ENCODE results near the gene ABCC10.
"Not testable (repeated sequence)": the region's sequence is repeated elsewhere in the genome, so short reads cannot be mapped to it uniquely, and the experiment has no call there.

The ABCC10 gene

DNA sequence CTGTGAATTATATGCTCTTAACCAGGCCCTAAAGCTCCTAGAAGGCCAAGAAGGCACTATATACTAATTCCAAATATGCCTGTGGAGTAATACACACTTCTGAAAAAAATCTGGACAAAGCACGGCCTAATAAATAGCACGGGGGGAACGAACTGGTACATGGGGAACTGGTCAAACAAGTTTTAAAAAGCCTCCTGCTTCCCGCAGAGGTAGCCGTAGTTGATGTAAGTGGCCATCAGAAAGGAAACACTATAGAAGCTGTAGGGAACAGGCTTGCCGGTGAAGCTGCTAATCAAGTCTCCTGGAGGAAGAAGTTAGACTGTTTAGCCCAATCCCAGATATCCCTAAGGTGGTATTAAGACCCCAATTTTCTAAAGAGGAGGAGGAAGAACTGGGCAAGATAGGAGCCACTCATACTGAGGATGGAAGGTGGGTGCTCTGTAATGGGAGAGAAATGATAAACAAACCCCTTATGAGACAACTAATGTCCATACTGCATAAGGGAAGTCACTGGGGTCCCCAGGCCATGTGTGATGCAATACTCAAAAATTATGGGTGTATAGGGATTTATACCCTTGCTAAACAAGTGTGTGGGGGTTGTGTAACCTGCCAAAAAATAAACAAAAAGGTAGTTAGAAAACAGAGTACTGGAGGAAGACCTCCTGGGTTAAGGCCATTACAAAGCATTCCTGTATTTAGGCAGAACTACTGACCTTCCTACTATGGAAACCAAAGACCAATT is 30.8 kb upstream of the ABCC10 start:
- H3K4me1 Mint-ChIP-seq: peaks cover 22% of the 10 kb centered on the region
- H3K4me3 Mint-ChIP-seq: no peak overlapping the region
- no peaks in the 10 kb centered on the region for H3K9me3 Mint-ChIP-seq
- no peak overlapping the region for H3K27ac Mint-ChIP-seq
- no peaks in the 10 kb centered on the region for H3K36me3 Mint-ChIP-seq (ENCODE audit: low read depth)
- DNase-seq (no peak), ATAC-seq (no peak)
- peaks cover 13% of the 10 kb centered on the region for H3K27me3 Mint-ChIP-seq

DNA sequence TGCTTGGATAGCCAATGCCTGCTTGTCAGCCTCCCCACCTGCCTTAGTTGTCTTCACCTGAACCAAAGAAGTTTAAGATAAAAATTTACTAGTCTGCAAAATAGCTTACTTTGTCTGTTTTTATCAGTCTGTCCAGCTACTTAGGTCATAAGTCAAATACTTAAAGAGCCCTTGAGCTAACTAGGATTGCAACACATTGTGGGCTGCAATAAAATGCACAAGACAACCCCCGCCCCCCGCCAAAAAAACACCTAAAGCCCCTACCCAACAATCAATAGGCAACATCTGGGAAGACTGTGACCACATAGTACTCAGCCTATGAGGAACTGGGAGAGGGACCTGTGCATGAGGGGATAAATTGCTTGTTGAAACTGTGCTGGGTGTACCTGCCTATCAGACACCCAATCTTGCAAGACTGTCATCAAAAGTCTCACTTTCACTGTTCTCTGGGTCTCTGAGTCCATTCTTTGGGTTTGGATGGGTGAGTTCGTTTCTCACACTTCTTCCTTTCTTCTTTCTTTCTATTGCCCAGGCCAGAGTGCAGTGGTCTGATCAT is 27.3 kb upstream of the ABCC10 start:
- DNase-seq (no peak), ATAC-seq (no peak)
- Mint-ChIP-seq H3K27ac (no peak overlapping the region), H3K27me3 (peaks cover 11% of the 10 kb centered on the region), H3K36me3 (ENCODE audit: low read depth) (no peaks in the 10 kb centered on the region), H3K4me3 (no peak overlapping the region), H3K4me1 (peaks cover 2% of the 10 kb centered on the region), H3K9me3 (no peaks in the 10 kb centered on the region)

DNA sequence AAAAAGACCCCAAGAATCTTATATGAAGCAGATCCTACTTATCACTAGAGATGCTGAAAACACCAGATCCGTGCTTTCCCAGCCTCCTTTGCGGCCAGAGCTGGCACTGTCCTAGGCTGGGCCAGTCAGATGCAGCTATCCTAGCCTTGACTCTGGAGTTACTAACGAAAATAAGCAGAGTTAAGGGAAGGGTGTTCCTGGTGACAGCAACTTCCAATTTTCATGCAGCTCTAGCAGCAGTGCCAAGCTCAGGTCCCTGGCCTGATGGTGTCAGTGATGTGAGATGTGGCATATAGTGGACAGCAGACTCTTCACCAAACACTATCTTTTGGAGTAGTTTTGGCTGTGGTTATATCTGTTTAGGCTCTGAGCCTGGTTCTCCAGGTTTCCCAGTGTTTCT is 25.6 kb upstream of the ABCC10 start:
- Mint-ChIP-seq H3K9me3 (no peaks in the 10 kb centered on the region), H3K27me3 (peaks cover 15% of the 10 kb centered on the region), H3K4me3 (no peak overlapping the region), H3K4me1 (peaks cover 2% of the 10 kb centered on the region), H3K36me3 (ENCODE audit: low read depth) (no peaks in the 10 kb centered on the region), H3K27ac (no peak overlapping the region)
- DNase-seq (no peak), ATAC-seq (no peak)

DNA sequence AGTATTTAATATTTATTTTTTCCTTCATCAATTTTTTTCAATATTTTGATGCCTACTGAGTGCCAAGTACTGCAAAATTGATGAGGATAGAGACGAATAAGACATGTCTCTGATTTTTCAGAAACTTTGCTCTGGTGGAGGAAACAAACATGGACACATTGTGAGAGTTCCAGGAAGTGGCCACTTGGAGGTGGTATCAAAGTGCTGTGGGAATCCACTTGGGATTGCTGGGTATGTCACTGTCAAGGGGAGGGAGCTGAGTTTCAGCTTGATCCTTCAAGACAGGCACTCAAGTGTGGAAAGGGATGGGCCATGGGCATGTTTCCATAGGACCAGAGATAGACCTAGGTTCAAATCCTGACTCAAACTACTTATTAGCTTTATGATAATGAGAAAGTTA is 24.5 kb upstream of the ABCC10 start:
- DNase-seq: no peak
- Mint-ChIP-seq H3K9me3 (no peaks in the 10 kb centered on the region), H3K27me3 (peaks cover 15% of the 10 kb centered on the region), H3K4me3 (no peak overlapping the region), H3K27ac (no peak overlapping the region), H3K36me3 (ENCODE audit: low read depth) (no peaks in the 10 kb centered on the region), H3K4me1 (peaks cover 1% of the 10 kb centered on the region)
- no peak for ATAC-seq

DNA sequence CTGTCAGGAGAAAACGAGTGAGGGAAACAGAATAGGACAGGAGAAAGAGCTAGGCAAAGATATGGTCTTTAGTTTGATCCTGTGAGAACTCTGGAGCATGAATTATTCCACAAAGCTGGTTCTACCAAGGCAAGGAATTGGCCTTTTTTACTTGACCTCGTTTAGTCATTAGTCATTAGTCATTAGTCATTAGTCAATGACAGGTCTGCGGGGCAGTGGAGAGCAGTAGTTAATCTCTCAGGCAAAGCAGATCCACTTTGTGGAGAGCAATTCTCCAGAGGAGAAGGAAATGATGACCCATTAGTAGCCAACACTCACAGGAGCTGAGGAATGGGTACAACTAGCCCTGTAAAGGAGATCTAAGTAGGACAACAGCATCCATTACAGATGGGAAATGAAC is 22.0 kb upstream of the ABCC10 start:
- H3K36me3 Mint-ChIP-seq (ENCODE audit: low read depth): no peaks in the 10 kb centered on the region
- no peaks in the 10 kb centered on the region for H3K4me1 Mint-ChIP-seq
- peaks cover 17% of the 10 kb centered on the region for H3K27me3 Mint-ChIP-seq
- no peak overlapping the region for H3K27ac Mint-ChIP-seq
- DNase-seq: no peak
- ATAC-seq: no peak
- H3K4me3 Mint-ChIP-seq: no peak overlapping the region
- no peaks in the 10 kb centered on the region for H3K9me3 Mint-ChIP-seq

DNA sequence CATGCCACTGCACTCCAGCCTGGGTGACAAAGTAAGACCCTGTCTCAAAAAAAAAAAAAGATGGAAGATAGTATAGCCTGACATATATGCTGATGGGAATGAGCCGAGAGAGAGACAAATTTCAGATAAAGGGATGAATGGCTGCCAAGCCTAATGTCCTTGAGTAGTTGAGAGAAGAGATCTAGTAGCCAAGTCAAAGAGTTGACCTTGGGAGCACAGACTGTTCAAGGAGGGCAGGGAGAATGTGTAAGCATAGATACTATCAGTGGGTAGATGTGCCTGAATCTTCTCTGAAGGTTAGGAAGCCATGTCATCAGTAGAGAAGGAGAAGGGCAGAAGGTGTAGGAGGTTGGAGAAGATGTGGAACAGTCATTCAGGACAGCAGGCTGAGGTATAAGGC is 20.0 kb upstream of the ABCC10 start:
- H3K27me3 Mint-ChIP-seq: peaks cover 15% of the 10 kb centered on the region
- H3K4me3 Mint-ChIP-seq: no peak overlapping the region
- H3K36me3 Mint-ChIP-seq (ENCODE audit: low read depth): no peaks in the 10 kb centered on the region
- no peaks in the 10 kb centered on the region for H3K9me3 Mint-ChIP-seq
- DNase-seq: no peak
- no peaks in the 10 kb centered on the region for H3K4me1 Mint-ChIP-seq
- no peak overlapping the region for H3K27ac Mint-ChIP-seq
- ATAC-seq: no peak

DNA sequence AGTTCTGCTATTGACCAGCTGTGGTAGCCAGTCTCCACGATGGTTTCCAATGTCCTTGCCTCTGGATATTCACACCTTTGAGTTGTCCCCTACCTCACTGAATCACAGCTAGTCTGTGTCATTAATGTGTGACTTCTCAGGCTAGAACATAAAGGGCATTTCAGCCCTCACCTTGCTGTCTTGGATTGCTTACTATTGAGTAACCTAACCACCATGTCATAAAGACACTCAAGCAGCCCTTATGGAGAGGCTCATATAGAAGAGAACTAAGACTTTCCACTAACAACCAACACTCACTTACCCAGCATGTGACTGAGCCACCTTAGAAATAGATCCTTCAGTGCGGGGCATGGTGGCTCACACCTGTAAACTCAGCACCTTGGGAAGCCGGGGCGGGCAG is 19.1 kb upstream of the ABCC10 start:
- peaks cover 15% of the 10 kb centered on the region for H3K27me3 Mint-ChIP-seq
- H3K27ac Mint-ChIP-seq: no peak overlapping the region
- no peaks in the 10 kb centered on the region for H3K36me3 Mint-ChIP-seq (ENCODE audit: low read depth)
- DNase-seq (no peak), ATAC-seq (no peak)
- no peaks in the 10 kb centered on the region for H3K4me1 Mint-ChIP-seq
- H3K9me3 Mint-ChIP-seq: no peaks in the 10 kb centered on the region
- no peak overlapping the region for H3K4me3 Mint-ChIP-seq

DNA sequence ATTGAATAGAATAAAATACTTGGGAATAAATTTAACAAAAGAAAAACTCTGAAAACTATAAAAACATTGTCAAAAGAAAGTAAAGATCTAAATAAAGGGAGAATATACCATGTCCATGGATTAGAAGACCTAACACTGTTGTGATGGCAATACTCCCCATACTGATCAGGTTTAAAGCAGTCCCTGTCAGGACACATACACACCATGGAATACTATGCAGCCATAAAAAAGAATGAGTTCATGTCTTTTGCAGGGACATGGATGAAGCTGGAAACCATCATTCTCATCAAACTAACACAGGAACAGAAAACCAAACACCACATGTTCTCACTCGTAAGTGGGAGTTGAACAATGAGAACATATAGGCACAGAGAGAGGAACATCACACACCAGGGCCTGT is 16.6 kb upstream of the ABCC10 start:
- H3K27me3 Mint-ChIP-seq, DNase-seq: not testable (repeated sequence)

DNA sequence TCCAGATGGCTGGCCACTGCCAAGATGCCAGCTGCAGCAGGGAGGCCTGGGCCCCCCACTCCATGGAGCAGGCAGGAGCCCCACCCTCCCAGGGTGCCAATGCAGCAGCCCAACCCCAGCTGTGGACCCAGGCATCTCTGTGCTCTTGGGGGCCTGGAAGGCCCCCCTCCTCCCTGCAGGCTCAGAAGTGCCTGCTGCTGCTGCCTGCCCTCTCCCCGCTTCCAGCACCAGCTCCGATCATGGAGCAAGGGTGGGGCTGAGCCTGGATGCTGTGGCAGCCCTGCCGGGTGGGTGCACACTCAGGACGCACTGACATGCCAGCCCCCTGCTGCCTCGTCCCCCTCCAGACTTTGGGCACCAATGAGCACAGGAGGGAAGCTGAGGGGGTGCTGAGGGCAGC is 14.8 kb upstream of the ABCC10 start:
- H3K4me3 Mint-ChIP-seq: no peak overlapping the region
- DNase-seq (no peak), ATAC-seq (no peak)
- H3K27ac Mint-ChIP-seq: no peak overlapping the region
- H3K36me3 Mint-ChIP-seq (ENCODE audit: low read depth): no peaks in the 10 kb centered on the region
- H3K9me3 Mint-ChIP-seq: no peaks in the 10 kb centered on the region
- H3K27me3 Mint-ChIP-seq: peaks cover 6% of the 10 kb centered on the region
- no peaks in the 10 kb centered on the region for H3K4me1 Mint-ChIP-seq

More for the DNA sequence above, 16.6 kb upstream of the ABCC10 start:
- H3K4me3 Mint-ChIP-seq; H3K27ac Mint-ChIP-seq; H3K9me3 Mint-ChIP-seq; H3K4me1 Mint-ChIP-seq; H3K36me3 Mint-ChIP-seq (ENCODE audit: low read depth); ATAC-seq: not testable (repeated sequence)

DNA sequence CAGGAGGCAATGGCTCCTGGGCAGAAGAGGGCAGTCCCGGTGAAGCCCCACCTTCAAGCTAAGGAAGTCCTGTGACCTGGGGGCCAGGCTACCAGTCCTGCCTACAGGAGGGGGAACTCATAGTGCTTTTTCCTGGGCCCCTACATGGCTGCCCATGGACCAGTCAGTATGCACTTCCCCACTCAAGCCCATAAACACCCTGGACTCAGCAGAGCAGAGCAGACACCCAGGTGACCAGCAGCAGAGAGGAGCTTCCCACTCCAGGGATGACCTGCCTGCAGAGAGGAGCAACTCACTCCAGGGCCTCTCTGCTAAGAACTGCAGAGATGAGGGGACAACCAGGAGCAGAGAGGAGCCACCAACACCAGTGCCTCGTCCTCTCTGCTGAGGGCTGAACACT is 14.3 kb upstream of the ABCC10 start:
- ATAC-seq: no peak

DNA sequence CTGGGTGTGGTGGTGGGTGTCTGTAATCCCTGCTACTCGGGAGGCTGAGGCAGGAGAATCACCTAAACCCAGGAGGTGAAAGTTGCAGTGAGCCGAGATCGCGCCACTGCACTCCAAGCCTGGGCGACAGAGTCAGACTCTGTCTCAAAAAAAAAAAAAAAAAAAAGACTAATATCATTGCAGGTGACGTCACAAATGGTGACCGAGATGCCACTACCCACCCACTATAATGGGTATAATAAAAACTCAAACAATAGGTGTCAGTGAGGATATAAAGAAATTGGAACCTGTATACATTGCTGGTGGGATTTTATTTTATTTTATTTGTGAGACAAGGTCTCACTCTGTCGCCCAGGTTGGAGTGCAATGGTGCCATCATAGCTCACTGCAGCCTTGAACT is 12.1 kb upstream of the ABCC10 start:
- H3K9me3 Mint-ChIP-seq; H3K27ac Mint-ChIP-seq; H3K4me1 Mint-ChIP-seq; H3K36me3 Mint-ChIP-seq (ENCODE audit: low read depth); DNase-seq; H3K4me3 Mint-ChIP-seq; ATAC-seq; H3K27me3 Mint-ChIP-seq: not testable (repeated sequence)

More for the DNA sequence above, 14.3 kb upstream of the ABCC10 start:
- no peak for DNase-seq
- H3K4me3 Mint-ChIP-seq: no peak overlapping the region
- no peaks in the 10 kb centered on the region for H3K9me3 Mint-ChIP-seq
- H3K27me3 Mint-ChIP-seq: peaks cover 6% of the 10 kb centered on the region
- no peaks in the 10 kb centered on the region for H3K4me1 Mint-ChIP-seq
- no peaks in the 10 kb centered on the region for H3K36me3 Mint-ChIP-seq (ENCODE audit: low read depth)
- H3K27ac Mint-ChIP-seq: no peak overlapping the region

DNA sequence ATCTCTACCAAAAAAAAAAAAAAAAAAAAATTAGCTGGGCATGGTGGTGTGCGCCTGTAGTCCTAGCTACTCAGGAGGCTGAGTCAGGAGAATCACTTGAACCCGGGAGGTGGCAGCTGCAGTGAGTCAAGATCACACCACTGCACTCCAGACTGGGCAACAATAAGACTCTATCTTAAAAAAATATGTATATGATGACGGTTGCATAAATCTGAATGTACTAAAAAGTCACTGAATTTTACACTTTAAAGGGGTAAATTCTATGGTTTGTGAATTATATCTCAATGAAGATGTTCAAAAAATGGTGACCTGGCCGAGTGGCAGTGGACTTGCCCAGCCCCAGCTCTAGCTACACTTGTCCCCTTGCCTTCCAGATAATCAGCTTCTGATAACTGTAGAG is 10.4 kb upstream of the ABCC10 start:
- Mint-ChIP-seq H3K27me3 (peaks cover 7% of the 10 kb centered on the region), H3K4me3 (no peak overlapping the region), H3K27ac (no peak overlapping the region), H3K4me1 (no peaks in the 10 kb centered on the region), H3K9me3 (no peaks in the 10 kb centered on the region), H3K36me3 (ENCODE audit: low read depth) (no peaks in the 10 kb centered on the region)
- DNase-seq (no peak), ATAC-seq (no peak)

DNA sequence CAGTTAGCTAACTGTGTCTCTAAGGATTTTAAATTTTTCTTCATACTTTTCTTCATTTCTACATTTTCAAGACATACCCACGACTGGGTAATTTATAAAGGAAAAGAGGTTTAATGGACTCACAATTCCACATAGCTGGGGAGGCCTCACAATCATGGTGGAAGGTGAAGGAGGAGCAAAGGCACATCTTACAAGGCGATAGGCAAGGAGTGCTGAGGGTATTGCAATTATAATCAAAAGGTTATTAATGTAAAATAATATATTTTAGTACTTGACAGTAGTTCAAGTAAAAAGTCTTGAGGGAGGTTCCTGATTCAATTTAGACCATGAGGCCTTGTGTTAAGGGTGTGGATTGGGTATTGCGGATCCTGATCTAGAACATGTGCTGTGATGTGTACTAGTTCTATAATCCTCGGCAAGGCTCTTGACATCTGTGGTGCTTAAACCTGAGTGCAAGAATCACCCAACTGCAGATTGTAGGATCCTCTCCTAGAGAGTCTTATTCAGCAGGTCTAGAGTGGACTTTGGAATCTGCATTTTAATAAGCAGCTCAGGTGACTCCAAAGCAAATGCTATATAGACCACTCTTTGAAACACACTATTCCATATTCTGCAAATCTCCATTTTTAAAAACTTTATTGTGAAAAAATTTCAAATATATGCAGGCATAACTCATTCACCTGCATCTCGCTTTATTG is 7.2 kb upstream of the ABCC10 start:
- ATAC-seq: no peak
- no peak overlapping the region for H3K4me3 Mint-ChIP-seq
- H3K27ac Mint-ChIP-seq: no peak overlapping the region
- H3K27me3 Mint-ChIP-seq: peaks cover 7% of the 10 kb centered on the region
- no peaks in the 10 kb centered on the region for H3K4me1 Mint-ChIP-seq
- H3K9me3 Mint-ChIP-seq: no peaks in the 10 kb centered on the region
- no peaks in the 10 kb centered on the region for H3K36me3 Mint-ChIP-seq (ENCODE audit: low read depth)
- DNase-seq: no peak

DNA sequence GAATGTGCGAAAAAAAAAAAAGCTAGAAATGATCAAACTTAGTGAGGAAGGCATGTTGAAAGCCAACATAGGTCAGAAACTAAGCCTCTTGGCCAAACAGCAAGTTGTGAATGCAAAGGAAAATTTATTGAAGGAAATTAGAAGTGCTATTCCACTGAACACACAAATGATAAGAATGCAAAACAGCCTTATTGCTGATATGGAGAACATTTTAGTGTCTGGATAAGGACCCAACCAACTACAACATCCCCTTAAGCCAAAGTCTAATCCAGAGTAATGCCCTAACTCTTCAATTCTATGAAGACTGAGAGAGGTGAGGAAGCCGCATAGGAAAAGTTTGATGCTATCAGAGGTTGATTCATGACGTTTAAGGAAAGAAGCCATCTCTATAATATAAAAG is 5.5 kb upstream of the ABCC10 start:
- no peaks in the 10 kb centered on the region for H3K9me3 Mint-ChIP-seq
- peaks cover 4% of the 10 kb centered on the region for H3K4me1 Mint-ChIP-seq
- no peaks in the 10 kb centered on the region for H3K36me3 Mint-ChIP-seq (ENCODE audit: low read depth)
- peaks cover 7% of the 10 kb centered on the region for H3K27me3 Mint-ChIP-seq
- H3K4me3 Mint-ChIP-seq: no peak overlapping the region
- no peak overlapping the region for H3K27ac Mint-ChIP-seq
- ATAC-seq (no peak), DNase-seq (no peak)

DNA sequence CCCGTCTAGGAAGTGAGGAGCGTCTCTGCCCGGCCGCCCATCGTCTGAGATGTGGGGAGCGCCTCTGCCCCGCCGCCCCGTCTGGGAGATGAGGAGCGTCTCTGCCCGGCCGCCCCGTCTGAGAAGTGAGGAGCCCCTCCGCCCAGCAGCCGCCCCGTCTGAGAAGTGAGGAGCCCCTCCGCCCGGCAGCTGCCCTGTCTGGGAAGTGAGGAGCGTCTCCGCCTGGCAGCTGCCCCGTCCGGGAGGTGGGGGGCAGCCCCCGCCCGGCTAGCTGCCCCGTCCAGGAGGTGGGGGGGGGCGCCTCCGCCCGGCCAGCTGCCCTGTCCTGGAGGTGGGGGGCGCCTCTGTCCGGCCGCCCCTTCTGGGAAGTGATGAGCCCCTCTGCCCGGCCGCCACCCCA is 2.3 kb upstream of the ABCC10 start:
- DNase-seq; H3K9me3 Mint-ChIP-seq; H3K4me3 Mint-ChIP-seq; H3K36me3 Mint-ChIP-seq (ENCODE audit: low read depth); H3K27me3 Mint-ChIP-seq; H3K27ac Mint-ChIP-seq; ATAC-seq: not testable (repeated sequence)
- H3K4me1 Mint-ChIP-seq: peaks cover 17% of the 10 kb centered on the region

All from activated naive CD8-positive, alpha-beta T cell treated with anti-CD3 and anti-CD28 coated beads, Interleukin-2, amount 50 U/mL, for 24 hours (primary cell).